NCI-H748 (cell line): ENCODE data around the gene ADGRV1.
"Not testable (repeated sequence)": the region's sequence is repeated elsewhere in the genome, so short reads cannot be mapped to it uniquely, and the experiment has no call there.

ENCODE experiments used
- DNase-seq: peaks from one replicate; lab custom pipeline; 2025; ENCODE audit not compliant: unreplicated experiment; lab: John Stamatoyannopoulos, UW

Gene ADGRV1

GRCh38 chr5:90894866-90895420 is 336.3 kb downstream of the ADGRV1 start:
- DNase-seq, result no peak

- no peak for DNase-seq
Measured at GRCh38 chr5:90897618-90898017, 339.0 kb downstream of the ADGRV1 start.

- no peak for DNase-seq
Measured at GRCh38 chr5:90898326-90899013, 339.9 kb downstream of the ADGRV1 start.

- no peak for DNase-seq
Measured at GRCh38 chr5:90899014-90899604, 340.5 kb downstream of the ADGRV1 start.

- no peak for DNase-seq
Measured at GRCh38 chr5:90901261-90901660, 342.7 kb downstream of the ADGRV1 start.

- DNase-seq, result no peak
Measured at GRCh38 chr5:90902170-90902569, 343.6 kb downstream of the ADGRV1 start.

GRCh38 chr5:90902651-90903386 is 344.2 kb downstream of the ADGRV1 start:
- DNase-seq, result no peak

- peak; percentile 11 for DNase-seq
Measured at GRCh38 chr5:90909101-90909503, 350.5 kb downstream of the ADGRV1 start.

- no peak for DNase-seq
Measured at GRCh38 chr5:90909940-90910339, 351.3 kb downstream of the ADGRV1 start.

- peak; percentile 78 for DNase-seq
Measured at GRCh38 chr5:90911169-90911568, 352.6 kb downstream of the ADGRV1 start.

- DNase-seq, result no peak
Measured at GRCh38 chr5:90912476-90912875, 353.9 kb downstream of the ADGRV1 start.

GRCh38 chr5:90915393-90915792 is 356.8 kb downstream of the ADGRV1 start:
- DNase-seq, result no peak

GRCh38 chr5:90916947-90917800 is 358.6 kb downstream of the ADGRV1 start:
- DNase-seq, result no peak

GRCh38 chr5:90917928-90918668 is 359.5 kb downstream of the ADGRV1 start:
- DNase-seq, result no peak

GRCh38 chr5:90921418-90921973 is 362.9 kb downstream of the ADGRV1 start:
- DNase-seq, result no peak

GRCh38 chr5:90924222-90924621 is 365.6 kb downstream of the ADGRV1 start:
- DNase-seq, result not testable (repeated sequence)

GRCh38 chr5:90929013-90929839 is 370.6 kb downstream of the ADGRV1 start:
- peak; percentile 73 for DNase-seq

GRCh38 chr5:90930062-90930461 is 371.5 kb downstream of the ADGRV1 start:
- peak; percentile 38 for DNase-seq
